Mucosa of descending colon (tissue), 3 donors: ENCODE results near the gene ABCC4. TPM values are rescaled to one million over a fixed set of nuclear protein-coding genes. Genes with fewer than 3 reads are reported as not detected.
"Not testable (repeated sequence)": the region's sequence is repeated elsewhere in the genome, so short reads cannot be mapped to it uniquely, and the experiment has no call there.

Experiments used
- ATAC-seq: fragments of 200-7000 bp; cut with Tn5 transposase; one replicate; pipeline ENCODE4 v1.9.1; 2020; ENCODE audit warnings: mild to moderate bottlenecking, moderate library complexity
- DNase-seq, 3 donors: peaks; one replicate each; pipeline ENCODE4 v3.0.0-alpha.2; 2020
- H3K36me3 ChIP-seq: fragments of 200-600 bp; one replicate; pipeline ENCODE4 v1.8.0; 2021; ENCODE audit warnings: low read depth, mild to moderate bottlenecking
- H3K4me1 ChIP-seq: fragments of 200-600 bp; one replicate; pipeline ENCODE4 v1.8.0; 2021; ENCODE audit warnings: low read depth, mild to moderate bottlenecking
- H3K4me3 ChIP-seq: fragments of 200-600 bp; one replicate; pipeline ENCODE4 v1.8.0; 2021; ENCODE audit warnings: mild to moderate bottlenecking
- H3K9me3 ChIP-seq: fragments of 200-600 bp; one replicate; pipeline ENCODE4 v1.8.0; 2021; ENCODE audit warnings: mild to moderate bottlenecking
- CTCF ChIP-seq: fragments of 200-600 bp; IDR thresholded peaks from one replicate; pipeline ENCODE4 v1.8.0; 2022; ENCODE audit warnings: antibody characterized with exemption, mild to moderate bottlenecking
- intact Hi-C, 2 donors: fragments of 100-400 bp; cut with DNase I in 1 of 2; cut with micrococcal nuclease in 1 of 2; formaldehyde crosslinking; loops; one replicate each; pipeline versions ENCODE4 v1.11.0 to v1.11.1; 2022; cut with DNase I, micrococcal nuclease
- total RNA-seq, 3 donors: library from RNA; stranded (reverse); fragmentation: NEBNext Ultra II Directional in 2 of 3; extraction: Animal tissue kit (Norgen Biotek cat#: 25700) in 2 of 3; gene quantifications; one replicate each; pipeline versions ENCODE4 v1.2.1 to v1.2.4, GENCODE V29; 2021 to 2023
- donor health status: DM: no; HTN: no; CAD: no; lungs with moderate emphysema.
- donor health status: DM: no; HTN: no; CAD: no.
- donor health status: DM: no; HTN: yes; CAD: no.

Gene ABCC4
- total RNA-seq, 3 donors from 2014 or later, result 19.3 to 35.1 (median 30.2) TPM

- intact Hi-C loops, result no loop called here
- Histone ChIP-seq H3K4me3 (no peak overlapping the region), H3K36me3 (no peaks in the 10 kb centered on the region), H3K4me1 (no peaks in the 10 kb centered on the region), H3K9me3 (peaks cover 2% of the 10 kb centered on the region)
- no peak for TF ChIP-seq CTCF
- DNase-seq, result no peak
- no peak for ATAC-seq
These were observed 103.7 kb downstream of the ABCC4 start for GRCh38 chr13:95197548-95197947.

- H3K9me3 ChIP-seq, result peaks cover 2% of the 10 kb centered on the region
- H3K36me3 ChIP-seq, result no peaks in the 10 kb centered on the region
- H3K4me3 ChIP-seq, result no peak overlapping the region
- no peak for TF ChIP-seq CTCF
- DNase-seq (no peak), ATAC-seq (no peak)
- intact Hi-C loops, result no loop called here
- no peaks in the 10 kb centered on the region for H3K4me1 ChIP-seq
These were observed 106.1 kb downstream of the ABCC4 start for GRCh38 chr13:95195146-95195545.

GRCh38 chr13:95193509-95194230 is 107.6 kb downstream of the ABCC4 start:
- no peaks in the 10 kb centered on the region for H3K36me3 ChIP-seq
- TF ChIP-seq CTCF, result no peak
- H3K4me3 ChIP-seq, result no peak overlapping the region
- DNase-seq (no peak), ATAC-seq (no peak)
- intact Hi-C loops, result loop anchor here (5.0 kb wide), 3 partner anchors 189 to 214 kb away; no protein-coding TSS in a partner anchor
- H3K4me1 ChIP-seq, result no peaks in the 10 kb centered on the region
- H3K9me3 ChIP-seq, result peaks cover 1% of the 10 kb centered on the region

- intact Hi-C loops, result loop anchor here (5.0 kb wide), 3 partner anchors 189 to 214 kb away; no protein-coding TSS in a partner anchor
These were observed 108.3 kb downstream of the ABCC4 start for GRCh38 chr13:95192998-95193397.

GRCh38 chr13:95192564-95192945 is 108.7 kb downstream of the ABCC4 start:
- ATAC-seq, result not testable (repeated sequence)

More at GRCh38 chr13:95192998-95193397, 108.3 kb downstream of the ABCC4 start:
- DNase-seq (no peak), ATAC-seq (no peak)
- H3K9me3 ChIP-seq, result no peaks in the 10 kb centered on the region
- no peaks in the 10 kb centered on the region for H3K4me1 ChIP-seq
- TF ChIP-seq CTCF, result no peak
- H3K36me3 ChIP-seq, result no peaks in the 10 kb centered on the region
- no peak overlapping the region for H3K4me3 ChIP-seq

GRCh38 chr13:95191821-95192563 is 109.3 kb downstream of the ABCC4 start:
- H3K4me1 ChIP-seq, result no peaks in the 10 kb centered on the region
- peak; percentile 82 for TF ChIP-seq CTCF
- ATAC-seq (peak; percentile 95), DNase-seq (peak; percentile 72 to 91 (median 87))
- intact Hi-C loops, result loop anchor here (5.0 kb wide), 3 partner anchors 190 to 215 kb away; no protein-coding TSS in a partner anchor
- H3K4me3 ChIP-seq, result no peak overlapping the region
- H3K36me3 ChIP-seq, result no peaks in the 10 kb centered on the region
- no peaks in the 10 kb centered on the region for H3K9me3 ChIP-seq

More at GRCh38 chr13:95192564-95192945, 108.7 kb downstream of the ABCC4 start:
- DNase-seq, H3K9me3 ChIP-seq, H3K4me3 ChIP-seq, H3K4me1 ChIP-seq, H3K36me3 ChIP-seq: not testable (repeated sequence)
- intact Hi-C loops, result loop anchor here (5.0 kb wide), 3 partner anchors 190 to 215 kb away; no protein-coding TSS in a partner anchor
